ENCODE measurements around the gene PAQR9.

- TF ChIP-seq CTCF (IDR thresholded peaks at IDR 0.05): no peak
- no peak for TF ChIP-seq POLR2A (IDR thresholded peaks at IDR 0.05)
These were observed 28.8 kb upstream of the PAQR9 start for GRCh38 chr3:142992323-142992722.

Measured in thyroid gland (tissue), 4 donors.